Keratinocyte (primary cell): Measurements from ENCODE around the gene HDAC9.

Source experiments
- CTCF ChIP-seq, 3 experiments: IDR thresholded peaks in 1 of 3; conservative IDR thresholded peaks in 1 of 3; optimal IDR thresholded peaks in 1 of 3; 2 replicates in 2 of 3; 3 replicates in 1 of 3; pipeline versions ENCODE3 to v1.5.1; 2011; ENCODE audit warnings: low read length in 3 of 3, mild to moderate bottlenecking in 3 of 3, moderate library complexity in 2 of 3, control low read depth in 1 of 3, inconsistent platforms in 1 of 3; ENCODE audit not compliant: insufficient read depth in 2 of 3; ENCODE audit errors: extremely low read depth in 1 of 3
- EZH2 ChIP-seq: IDR thresholded peaks from one replicate; pipeline ENCODE4 v1.6.1; 2012; ENCODE audit warnings: inconsistent platforms, mild to moderate bottlenecking, low read length, moderate library complexity

- TF ChIP-seq CTCF (optimal IDR thresholded peaks at IDR 0.05 in 1 of 3, IDR thresholded peaks at IDR 0.05 in 1 of 3, conservative IDR thresholded peaks at IDR 0.05 in 1 of 3; ENCODE audit: extremely low read depth in 1 of 3, insufficient read depth in 2 of 3, low read length in 3 of 3) (no peak), EZH2 (no peak)
Observed at GRCh38 chr7:18488049-18488448, 7.5 kb upstream of the HDAC9 start.
